Midbrain (tissue), 1 donor: ENCODE results near the gene AXIN2.
A peak's percentile ranks its signal among the peaks of the same experiment; 100 is the strongest.
"Not testable (repeated sequence)": the region's sequence is repeated elsewhere in the genome, so short reads cannot be mapped to it uniquely, and the experiment has no call there.

ENCODE experiments used
- DNase-seq: peaks from one replicate; lab custom pipeline; 2025; lab: John Stamatoyannopoulos, UW

AXIN2 gene

GRCh38 chr17:65536573-65537342 is 24.7 kb downstream of the AXIN2 start:
- DNase-seq: no peak

- DNase-seq: no peak
These were observed 25.5 kb downstream of the AXIN2 start for GRCh38 chr17:65535777-65536572.

DNA sequence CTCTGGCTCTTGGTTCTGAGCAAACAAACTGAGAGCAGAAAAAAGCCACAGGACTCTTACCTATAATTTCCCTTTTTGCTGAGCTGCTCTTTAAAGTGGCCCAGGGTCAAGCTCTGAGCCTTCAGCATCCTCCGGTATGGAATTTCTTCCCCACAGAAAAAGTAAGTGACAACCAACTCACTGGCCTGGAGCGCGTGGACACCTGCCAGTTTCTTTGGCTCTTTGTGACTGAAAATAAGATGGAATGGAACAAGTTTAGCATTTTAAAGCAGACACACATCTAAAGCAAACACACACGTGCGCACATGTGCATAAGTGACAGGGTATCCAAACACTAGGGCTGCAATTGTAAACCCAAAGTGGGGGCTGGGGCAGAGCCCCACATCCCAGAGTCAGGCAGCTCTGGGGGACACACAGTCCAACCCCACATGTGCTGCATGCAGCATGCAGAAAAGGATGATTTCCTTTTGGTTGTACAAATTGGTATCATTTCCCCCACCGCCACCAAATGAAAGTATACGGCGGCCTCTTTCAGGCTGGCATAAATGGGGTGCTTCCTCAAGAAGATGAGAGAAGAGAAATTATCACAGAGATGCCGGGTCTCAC is 27.5 kb downstream of the AXIN2 start:
- no peak for DNase-seq

DNA sequence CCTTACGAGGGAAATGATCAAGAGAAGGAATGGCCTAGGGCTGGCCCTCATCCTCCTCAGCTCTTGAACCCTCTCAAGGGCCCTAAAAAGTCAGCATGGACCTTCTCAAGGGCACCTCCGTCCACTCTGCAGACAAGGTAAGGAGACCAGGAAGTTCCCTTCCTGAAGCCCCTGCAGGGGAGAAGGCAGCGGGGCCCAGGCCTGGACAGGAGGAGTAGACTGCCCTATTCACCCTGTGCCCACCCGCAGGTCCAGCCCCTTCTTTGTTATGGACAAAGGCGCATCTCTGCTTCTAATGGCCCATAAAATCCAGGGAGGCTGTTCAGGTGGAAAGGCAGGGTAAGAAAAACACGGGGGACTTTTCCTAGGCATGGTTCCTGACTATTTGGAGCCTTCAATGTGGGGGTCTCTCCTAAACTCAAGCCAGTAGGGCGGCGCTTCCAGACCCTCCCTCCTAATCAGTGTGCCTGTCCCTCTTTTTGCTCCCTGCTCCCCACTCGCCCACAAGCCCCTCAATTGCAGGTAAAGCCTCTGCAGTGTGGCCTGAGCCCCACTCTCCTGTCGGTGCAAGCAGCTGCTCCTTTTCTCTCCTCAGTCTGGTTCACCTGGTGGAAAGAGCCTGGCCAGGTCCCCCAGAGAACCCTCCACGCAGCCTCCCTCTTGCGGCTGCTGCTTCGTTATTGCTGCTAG is 28.2 kb downstream of the AXIN2 start:
- no peak for DNase-seq

GRCh38 chr17:65532101-65532890 is 29.2 kb downstream of the AXIN2 start:
- no peak for DNase-seq

DNA sequence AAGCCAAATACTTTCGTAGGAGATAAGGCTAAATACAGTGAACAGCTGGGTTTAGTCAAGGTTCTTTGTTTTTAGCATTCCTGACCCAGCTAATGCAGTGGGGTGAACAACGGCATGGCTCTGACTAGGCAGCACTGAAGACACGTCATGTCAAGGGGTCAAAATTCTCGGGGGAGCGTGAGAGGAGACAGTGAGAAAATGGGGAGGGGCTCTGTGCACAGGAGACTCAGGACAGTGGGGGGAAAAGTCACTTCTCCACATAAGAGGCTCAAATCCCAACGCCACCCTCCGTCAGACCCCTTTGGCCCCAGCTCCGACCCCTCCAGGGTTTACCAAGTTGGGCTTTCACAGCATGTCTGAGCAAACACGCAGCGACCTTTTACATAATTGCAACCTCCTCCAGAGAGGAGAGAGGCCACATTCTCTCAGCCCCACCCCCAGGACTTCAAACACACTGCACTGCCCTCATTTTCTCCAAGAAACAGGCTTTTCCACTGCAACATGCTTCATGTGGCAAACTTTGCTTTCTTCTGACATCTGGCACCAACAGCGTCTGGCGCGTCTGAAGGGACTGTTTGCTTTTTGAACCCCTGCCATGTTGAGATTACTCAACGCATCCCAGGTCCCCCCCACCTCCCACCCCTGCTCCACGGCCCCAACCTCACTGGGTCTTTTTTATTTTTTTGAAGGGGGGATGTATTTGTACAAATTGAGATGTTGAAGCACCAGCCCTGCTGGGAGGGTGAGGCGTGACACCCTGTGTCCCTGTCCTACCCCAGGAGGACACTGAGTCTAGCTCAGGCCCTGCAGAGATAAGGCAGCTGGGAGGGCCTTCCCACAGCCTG is 30.0 kb downstream of the AXIN2 start:
- peak; percentile 47 for DNase-seq

DNA sequence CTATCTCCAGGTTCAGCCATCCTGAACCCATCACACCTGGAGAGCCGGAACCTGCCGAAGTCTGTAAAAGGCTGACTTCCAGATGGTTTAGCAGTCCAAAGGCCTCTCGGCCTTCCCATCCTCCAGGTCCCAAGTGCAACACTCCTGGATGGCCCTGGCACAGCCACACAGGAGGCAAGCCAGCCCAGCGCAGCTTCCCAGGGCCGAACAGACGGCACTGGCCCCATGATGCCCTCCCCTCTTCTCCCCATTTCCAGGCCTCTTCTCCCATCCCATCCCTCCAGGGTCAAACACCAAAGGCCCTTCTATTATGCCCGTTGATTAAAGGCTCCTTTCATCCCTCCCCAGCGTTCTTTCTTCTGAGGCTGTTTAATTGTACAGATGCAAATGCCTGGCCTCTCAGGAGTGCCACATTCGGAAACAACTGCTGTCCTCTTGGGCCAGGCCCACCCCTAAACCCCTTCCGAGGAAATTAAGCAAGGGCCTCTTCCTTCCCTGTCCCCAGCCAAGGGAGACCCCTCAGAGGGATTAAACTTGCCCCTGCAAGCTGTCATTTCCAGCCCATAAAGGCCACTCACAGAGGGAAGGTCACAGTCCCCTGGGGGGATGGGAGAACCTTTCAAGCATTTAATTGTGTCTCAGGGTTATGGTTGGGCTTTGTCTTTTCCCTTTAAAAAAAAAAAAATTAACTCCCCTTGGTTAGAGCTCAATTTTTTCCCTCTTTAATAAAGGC is 30.8 kb downstream of the AXIN2 start:
- DNase-seq: peak; percentile 21

GRCh38 chr17:65529761-65530522 is 31.5 kb downstream of the AXIN2 start:
- DNase-seq: no peak

GRCh38 chr17:65529040-65529633 is 32.3 kb downstream of the AXIN2 start:
- no peak for DNase-seq

- no peak for DNase-seq
These were observed 33.4 kb downstream of the AXIN2 start for GRCh38 chr17:65527857-65528591.

GRCh38 chr17:65527381-65527780 is 34.1 kb downstream of the AXIN2 start:
- no peak for DNase-seq

GRCh38 chr17:65526854-65527253 is 34.6 kb downstream of the AXIN2 start:
- not testable (repeated sequence) for DNase-seq

DNA sequence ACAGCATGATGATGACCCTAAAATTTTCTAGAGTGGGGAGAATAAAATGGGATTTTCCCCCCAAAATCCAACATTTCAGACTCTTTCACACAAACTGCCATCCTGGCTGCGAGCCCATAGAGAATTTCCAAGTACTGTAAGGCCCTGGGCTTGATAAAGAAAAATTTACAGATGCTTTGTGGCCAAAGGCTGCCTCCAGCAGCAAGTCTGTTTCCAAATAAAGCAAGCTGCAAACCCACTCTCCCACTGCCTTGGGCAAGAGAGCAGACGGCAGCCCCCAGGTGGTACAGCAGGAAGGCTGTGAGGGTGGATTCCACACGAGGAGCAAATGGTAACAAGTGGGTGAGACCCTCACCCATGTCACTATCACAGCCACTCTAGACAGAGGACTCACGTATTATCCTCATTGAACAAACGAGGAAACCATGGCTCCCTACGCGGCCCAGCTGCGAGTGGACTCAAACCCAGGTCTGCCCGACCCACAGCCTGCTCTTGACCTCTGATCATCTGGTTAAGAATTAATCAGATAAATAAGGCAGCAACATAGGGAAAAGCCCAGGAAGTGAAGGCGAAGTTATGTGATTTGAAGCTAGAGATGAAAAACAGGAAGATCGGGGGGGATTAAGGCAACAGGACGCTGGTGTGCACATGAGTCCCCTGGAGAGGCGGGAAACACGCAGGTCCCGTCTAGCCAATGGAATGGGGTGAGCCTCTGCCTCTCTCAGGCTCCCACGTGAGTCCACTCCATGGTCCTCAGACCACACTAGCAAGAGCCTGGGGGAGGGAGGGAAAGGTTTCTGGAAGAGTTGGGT is 37.4 kb downstream of the AXIN2 start:
- no peak for DNase-seq

DNA sequence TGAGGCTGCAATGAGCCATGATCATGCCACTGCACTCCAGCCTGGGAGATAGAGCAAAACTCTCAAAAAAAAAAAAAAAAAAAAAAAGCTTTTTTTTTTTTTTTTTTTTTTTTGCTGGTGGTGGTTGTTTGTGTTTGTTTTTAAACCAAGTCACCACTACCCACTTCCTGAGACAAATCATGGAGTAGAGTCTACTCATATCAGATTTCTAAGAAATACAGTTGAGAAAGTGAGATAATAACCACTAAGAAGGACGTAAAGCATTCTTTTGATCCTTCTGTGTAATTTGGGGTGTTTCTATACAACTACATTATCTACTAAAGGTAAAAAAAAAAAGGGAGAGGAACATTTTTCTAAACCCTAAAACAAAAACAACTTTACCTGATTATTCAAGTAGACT is 38.0 kb downstream of the AXIN2 start:
- DNase-seq: no peak

- no peak for DNase-seq
These were observed 38.6 kb downstream of the AXIN2 start for GRCh38 chr17:65522751-65523404.

DNA sequence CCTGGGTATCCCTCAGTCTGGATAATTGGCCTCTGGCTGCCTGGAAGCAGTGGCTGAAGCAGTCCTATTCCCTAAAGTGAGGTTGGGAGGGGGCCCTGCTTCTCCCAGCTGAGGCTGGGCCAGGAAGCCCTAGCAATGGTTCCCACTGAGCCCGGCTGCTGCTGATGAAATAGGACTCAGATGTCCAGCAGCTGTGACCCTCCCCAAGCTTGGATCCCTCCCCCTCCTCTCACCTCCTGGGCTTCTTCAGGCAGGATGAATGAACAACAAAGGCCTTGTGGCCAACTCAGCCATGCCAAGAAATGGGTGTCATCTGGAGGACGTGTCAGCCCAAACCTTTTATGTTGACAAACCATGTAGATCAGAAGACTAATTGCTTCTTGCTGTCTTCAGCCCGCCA is 42.0 kb downstream of the AXIN2 start:
- no peak for DNase-seq

GRCh38 chr17:65518256-65518655 is 43.2 kb downstream of the AXIN2 start:
- no peak for DNase-seq
